ENCODE data around the gene SIM2.

DNA sequence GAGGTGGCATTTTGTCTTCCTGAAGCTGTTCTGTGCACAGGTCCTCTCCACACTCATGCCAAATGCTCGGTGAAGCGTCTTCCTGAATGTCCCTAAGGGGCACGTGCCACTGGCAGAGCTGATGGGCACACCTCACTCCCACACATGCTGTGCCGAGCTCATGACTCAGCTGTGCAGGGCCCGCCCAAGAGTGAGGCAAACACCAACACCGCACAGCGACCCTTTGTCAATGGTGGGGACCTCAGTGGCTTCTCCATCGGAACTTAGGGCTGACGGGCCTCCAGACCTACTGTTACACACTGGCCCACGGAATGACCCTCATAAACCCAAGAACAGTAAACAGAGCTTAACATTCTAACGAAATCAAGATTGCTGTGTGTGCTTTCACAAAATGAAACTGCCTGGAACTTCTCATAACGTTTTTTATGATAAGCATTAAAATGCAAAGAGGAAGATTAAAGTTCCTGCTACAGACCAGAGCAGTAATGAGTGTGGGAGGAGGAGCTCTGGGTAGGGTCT lies 89.3 kb downstream of the SIM2 start:
- TF ChIP-seq POLR2AphosphoS5 (IDR thresholded peaks at IDR 0.05) (no peak), POLR2A (IDR thresholded peaks at IDR 0.05) (no peak), EP300 (IDR thresholded peaks at IDR 0.05) (no peak)
- TF ChIP-seq, protein P1, sequence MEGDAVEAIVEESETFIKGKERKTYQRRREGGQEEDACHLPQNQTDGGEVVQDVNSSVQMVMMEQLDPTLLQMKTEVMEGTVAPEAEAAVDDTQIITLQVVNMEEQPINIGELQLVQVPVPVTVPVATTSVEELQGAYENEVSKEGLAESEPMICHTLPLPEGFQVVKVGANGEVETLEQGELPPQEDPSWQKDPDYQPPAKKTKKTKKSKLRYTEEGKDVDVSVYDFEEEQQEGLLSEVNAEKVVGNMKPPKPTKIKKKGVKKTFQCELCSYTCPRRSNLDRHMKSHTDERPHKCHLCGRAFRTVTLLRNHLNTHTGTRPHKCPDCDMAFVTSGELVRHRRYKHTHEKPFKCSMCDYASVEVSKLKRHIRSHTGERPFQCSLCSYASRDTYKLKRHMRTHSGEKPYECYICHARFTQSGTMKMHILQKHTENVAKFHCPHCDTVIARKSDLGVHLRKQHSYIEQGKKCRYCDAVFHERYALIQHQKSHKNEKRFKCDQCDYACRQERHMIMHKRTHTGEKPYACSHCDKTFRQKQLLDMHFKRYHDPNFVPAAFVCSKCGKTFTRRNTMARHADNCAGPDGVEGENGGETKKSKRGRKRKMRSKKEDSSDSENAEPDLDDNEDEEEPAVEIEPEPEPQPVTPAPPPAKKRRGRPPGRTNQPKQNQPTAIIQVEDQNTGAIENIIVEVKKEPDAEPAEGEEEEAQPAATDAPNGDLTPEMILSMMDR (IDR thresholded peaks at IDR 0.05): no peak

Measured in gastroesophageal sphincter (tissue), 3 donors.